GM10248 (cell line): ENCODE results near the gene MAGIX.

Experiments used
- CTCF ChIA-PET: fragments of 300-600 bp; sonication (Branson Sonifier 250); formaldehyde crosslinking; extraction: SDS; loops from one replicate; lab custom pipeline; 2021; ENCODE audit warnings: antibody characterized with exemption; lab: Yijun Ruan, JAX
- POLR2A ChIA-PET: fragments of 350-650 bp; sonication (Branson Sonifier 250); formaldehyde crosslinking; extraction: SDS; loops from one replicate; lab custom pipeline; 2020; ENCODE audit warnings: antibody characterized with exemption; lab: Yijun Ruan, JAX
- DNase-seq: peaks from one replicate; pipeline ENCODE4 v3.0.0; 2012; ENCODE audit errors: extremely low spot score
- CTCF ChIP-seq: IDR thresholded peaks from 2 replicates; pipeline ENCODE4 v1.5.1; 2012; ENCODE audit warnings: mild to moderate bottlenecking, low read depth; ENCODE audit errors: extremely low read depth, missing control alignments, control extremely low read depth

MAGIX gene

DNA sequence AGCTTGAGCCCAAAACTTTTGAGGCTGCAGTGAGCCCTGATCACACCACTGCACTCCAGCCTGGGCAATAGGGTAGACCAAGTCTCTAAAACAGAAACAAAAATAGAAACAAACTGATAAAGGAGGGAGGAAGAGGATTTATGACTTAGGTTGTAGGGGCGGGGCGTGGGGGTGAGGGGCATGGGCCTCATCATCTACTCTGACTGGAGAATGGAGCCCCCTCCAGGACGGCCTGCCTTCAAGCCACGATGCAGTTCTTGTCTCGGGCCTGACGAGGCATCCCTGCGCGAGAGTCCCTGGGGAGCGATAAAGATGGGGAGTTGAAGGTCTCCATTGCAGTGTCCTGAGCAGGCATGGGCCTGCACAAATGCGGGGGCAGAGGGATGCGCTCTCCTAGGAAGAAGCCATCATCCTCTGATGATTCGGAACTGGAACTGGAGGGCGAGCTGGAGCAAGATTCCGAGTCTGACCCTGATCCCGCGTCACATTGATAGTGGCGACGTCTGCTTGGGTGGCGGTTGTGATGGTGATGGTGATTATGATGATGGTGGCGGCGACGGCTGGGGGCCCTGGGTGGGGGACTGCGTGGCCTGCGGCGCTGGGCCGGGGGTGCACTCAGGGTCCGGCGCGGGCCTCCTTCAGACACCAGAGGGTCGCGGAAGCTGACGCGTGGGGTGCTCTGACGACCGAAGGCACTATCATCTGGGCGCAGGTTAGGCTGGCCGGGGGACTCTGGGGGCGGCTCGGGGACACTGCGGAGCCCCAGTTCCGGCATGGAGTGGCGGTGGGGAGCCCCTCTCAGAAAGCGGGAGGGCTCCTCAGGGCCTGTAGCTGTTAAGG, 13.1 kb downstream of the MAGIX start:
- no peak for TF ChIP-seq CTCF
- CTCF ChIA-PET = interaction anchor here (0.7 to 1.5 kb wide), 3 partner anchors 9 to 20 kb away, joined by 3 to 4 read pairs (median 3); no protein-coding TSS in a partner anchor
- no peak for DNase-seq
- POLR2A ChIA-PET = no interaction called here

GRCh38 chrX:49176421-49177326, 14.1 kb downstream of the MAGIX start:
- no peak for TF ChIP-seq CTCF
- ChIA-PET CTCF (interaction anchor here (1.0 to 1.2 kb wide), 2 partner anchors 13 to 14 kb away, joined by 3 to 4 read pairs; no protein-coding TSS in a partner anchor), POLR2A (no interaction called here)
- no peak for DNase-seq

GRCh38 chrX:49177338-49177833, 14.8 kb downstream of the MAGIX start:
- no peak for TF ChIP-seq CTCF
- ChIA-PET POLR2A (no interaction called here), CTCF (interaction anchor here (1.0 to 1.2 kb wide), 2 partner anchors 13 kb away, joined by 3 to 4 read pairs; no protein-coding TSS in a partner anchor)
- no peak for DNase-seq

- DNase-seq = no peak
- ChIA-PET POLR2A (no interaction called here), CTCF (interaction anchor here (1.0 to 1.2 kb wide), 2 partner anchors 13 to 14 kb away, joined by 3 to 4 read pairs; no protein-coding TSS in a partner anchor)
- no peak for TF ChIP-seq CTCF
These were observed 15.4 kb downstream of the MAGIX start for GRCh38 chrX:49177873-49178480.

GRCh38 chrX:49178537-49178936, 16.0 kb downstream of the MAGIX start:
- CTCF ChIA-PET = no interaction called here

More at GRCh38 chrX:49178537-49178936, 16.0 kb downstream of the MAGIX start:
- no peak for DNase-seq
- POLR2A ChIA-PET = no interaction called here
- no peak for TF ChIP-seq CTCF
